Measurements from ENCODE around the gene RNF166.
A peak's percentile ranks its signal among the peaks of the same experiment; 100 is the strongest.

Gene RNF166

GRCh38 chr16:88655053-88655732 lies 51.0 kb downstream of the RNF166 start:
- DNase-seq (ENCODE audit: low read depth in 1 of 2, low spot score in 1 of 2) = no peak

GRCh38 chr16:88654363-88655052 lies 51.7 kb downstream of the RNF166 start:
- no peak for DNase-seq (ENCODE audit: low read depth in 1 of 2, low spot score in 1 of 2)

GRCh38 chr16:88653596-88654362 lies 52.4 kb downstream of the RNF166 start:
- DNase-seq (ENCODE audit: low read depth in 1 of 2, low spot score in 1 of 2) = no peak

- no peak for DNase-seq (ENCODE audit: low read depth in 1 of 2, low spot score in 1 of 2)
Observed at GRCh38 chr16:88653101-88653500, 53.1 kb downstream of the RNF166 start.

- no peak for DNase-seq (ENCODE audit: low read depth in 1 of 2, low spot score in 1 of 2)
Observed at GRCh38 chr16:88652762-88653063, 53.5 kb downstream of the RNF166 start.

- no peak for DNase-seq (ENCODE audit: low read depth in 1 of 2, low spot score in 1 of 2)
Observed at GRCh38 chr16:88651989-88652761, 54.0 kb downstream of the RNF166 start.

GRCh38 chr16:88651276-88651988 lies 54.8 kb downstream of the RNF166 start:
- DNase-seq (ENCODE audit: low read depth in 1 of 2, low spot score in 1 of 2) = peak; percentile 20 to 53

GRCh38 chr16:88650749-88651275 lies 55.4 kb downstream of the RNF166 start, which contains the start of gene CYBA:
TSS of gene CYBA (minus strand) at chr16:88651053. CDS start at chr16:88651013, 40 bp downstream.
- DNase-seq (ENCODE audit: low read depth in 1 of 2, low spot score in 1 of 2) = peak; percentile 60 to 61

GRCh38 chr16:88649924-88650748 lies 56.1 kb downstream of the RNF166 start:
- DNase-seq (ENCODE audit: low read depth in 1 of 2, low spot score in 1 of 2) = no peak

GRCh38 chr16:88649195-88649923 lies 56.8 kb downstream of the RNF166 start:
- no peak for DNase-seq (ENCODE audit: low read depth in 1 of 2, low spot score in 1 of 2)

- no peak for DNase-seq (ENCODE audit: low read depth in 1 of 2, low spot score in 1 of 2)
Observed at GRCh38 chr16:88647178-88648070, 58.8 kb downstream of the RNF166 start.

All from activated T-helper 1 cell treated with anti-CD3 and anti-CD28 coated beads, Interleukin-2, amount 50 U/mL, for 16 hours (primary cell).